Ramos (cell line): ENCODE results near the gene MBD4.

Source experiments
- in situ Hi-C: fragments of 300-500 bp; cut with MboI; formaldehyde crosslinking; loops from one replicate; pipeline ENCODE4 v1.14.3; 2022; ENCODE audit warnings: low sequenced_read_pairs; ENCODE audit not compliant: unreplicated experiment

The MBD4 gene

DNA sequence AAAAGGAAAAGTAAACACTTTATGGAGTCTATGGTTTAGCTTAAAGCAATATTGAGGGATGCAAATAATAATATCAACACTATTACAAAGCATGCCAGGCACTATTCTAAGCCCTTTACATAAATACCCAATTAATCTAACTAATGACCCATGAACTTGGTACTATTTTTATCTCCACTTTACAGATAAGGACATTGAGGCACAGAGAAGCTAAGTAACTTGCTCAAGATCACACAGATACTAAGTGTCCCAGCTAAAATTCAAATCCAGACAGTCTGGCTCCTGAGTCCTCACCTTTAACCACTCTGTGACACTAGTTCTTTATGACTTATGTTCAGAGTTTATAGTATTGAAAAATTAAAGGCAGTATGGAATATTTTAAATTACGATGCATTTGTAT, 5.6 kb downstream of the MBD4 start:
- in situ Hi-C loops: no loop called here

DNA sequence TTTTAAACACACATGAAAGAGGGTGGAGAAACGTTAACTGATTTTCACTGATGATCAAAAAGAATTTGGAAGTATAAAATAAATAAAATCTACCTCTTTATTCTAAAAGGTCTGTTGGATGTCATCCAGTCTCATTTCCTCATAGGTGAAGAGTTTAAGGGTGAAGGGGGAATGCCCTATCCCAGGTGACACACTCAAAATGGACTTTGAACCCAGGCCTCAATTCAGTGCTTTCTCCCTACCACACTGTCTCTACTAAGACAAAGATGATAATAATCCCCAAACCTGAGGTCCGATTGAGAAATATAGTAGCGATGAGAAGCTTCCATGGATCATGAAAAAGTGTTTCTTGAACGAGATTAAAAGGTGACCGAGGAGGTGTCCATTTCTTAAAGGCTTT, 6.2 kb downstream of the MBD4 start:
- in situ Hi-C loops: no loop called here

DNA sequence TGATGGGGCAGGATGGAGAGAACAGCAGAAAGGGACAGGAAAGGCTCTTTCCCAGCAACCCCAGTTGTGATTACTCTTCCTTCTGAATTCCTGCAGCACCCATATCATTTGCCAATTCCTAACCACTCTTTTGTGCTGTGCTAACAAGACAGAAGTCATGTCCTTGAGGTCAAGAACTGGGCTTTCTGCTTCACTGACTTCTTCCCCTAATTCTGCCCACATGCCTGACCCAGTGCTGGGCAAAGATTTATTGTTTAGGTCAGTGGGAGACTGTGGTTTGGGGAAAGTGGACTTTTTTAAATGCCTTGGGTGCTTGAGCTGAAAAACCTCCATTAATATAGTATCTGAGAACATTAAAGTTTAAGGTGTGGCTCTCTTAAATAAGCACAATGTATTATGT, 7.1 kb downstream of the MBD4 start:
- in situ Hi-C loops: no loop called here

DNA sequence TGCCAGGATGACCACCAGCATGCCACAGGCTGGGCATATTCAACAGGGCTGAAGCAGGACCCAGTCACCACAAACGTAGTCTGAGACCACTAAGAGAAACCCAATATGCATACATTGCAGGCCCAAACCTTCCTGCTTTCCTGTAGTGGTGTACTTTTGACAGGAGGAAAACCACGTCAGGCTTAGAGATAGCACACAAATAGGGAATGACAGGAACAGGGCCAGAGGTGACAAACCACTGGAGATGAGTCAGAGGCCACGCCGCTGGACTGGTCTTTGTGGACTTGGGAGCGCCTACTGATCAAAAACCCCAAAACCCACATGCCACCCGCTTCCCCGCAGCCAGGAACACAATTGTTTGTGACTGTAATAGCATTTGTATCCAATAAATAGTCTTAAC, 7.7 kb downstream of the MBD4 start:
- in situ Hi-C loops: no loop called here

DNA sequence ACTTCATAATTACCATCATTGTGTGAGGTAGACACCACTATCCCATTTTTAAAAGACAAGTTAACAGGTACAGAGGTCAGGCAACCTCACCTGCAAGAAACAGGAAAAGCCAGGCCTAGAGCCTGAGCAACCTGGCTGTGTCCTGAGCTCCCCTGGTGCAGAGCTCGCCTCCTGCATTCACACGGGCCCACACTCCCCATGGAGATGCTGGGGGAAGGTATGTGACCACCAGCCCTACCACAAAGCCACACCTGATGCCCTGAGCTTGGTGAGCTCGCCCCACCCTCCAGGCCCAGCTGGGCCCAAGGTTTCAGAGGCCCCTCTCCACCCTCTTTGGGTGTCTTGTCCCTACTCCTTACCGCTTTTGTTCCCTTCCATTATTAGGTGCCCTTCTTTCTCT, 10.1 kb downstream of the MBD4 start:
- in situ Hi-C loops: no loop called here

DNA sequence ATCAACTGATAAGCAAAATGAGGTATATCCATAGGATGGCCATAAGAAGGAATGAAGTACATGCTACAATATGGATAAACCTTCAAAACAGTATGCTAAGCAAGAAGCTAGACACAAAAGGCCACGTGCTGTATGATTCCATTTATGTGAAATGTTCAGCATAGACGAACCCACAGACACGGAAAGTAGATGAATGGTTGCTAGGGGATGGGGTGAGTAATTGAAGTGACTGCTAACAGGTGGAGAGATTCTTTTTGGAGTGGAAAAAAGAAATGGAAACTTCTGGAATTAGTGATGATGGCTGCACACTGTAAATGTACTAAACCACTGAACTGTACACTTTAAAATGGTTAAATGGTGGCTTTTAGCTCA, 10.7 kb downstream of the MBD4 start:
- in situ Hi-C loops: no loop called here

DNA sequence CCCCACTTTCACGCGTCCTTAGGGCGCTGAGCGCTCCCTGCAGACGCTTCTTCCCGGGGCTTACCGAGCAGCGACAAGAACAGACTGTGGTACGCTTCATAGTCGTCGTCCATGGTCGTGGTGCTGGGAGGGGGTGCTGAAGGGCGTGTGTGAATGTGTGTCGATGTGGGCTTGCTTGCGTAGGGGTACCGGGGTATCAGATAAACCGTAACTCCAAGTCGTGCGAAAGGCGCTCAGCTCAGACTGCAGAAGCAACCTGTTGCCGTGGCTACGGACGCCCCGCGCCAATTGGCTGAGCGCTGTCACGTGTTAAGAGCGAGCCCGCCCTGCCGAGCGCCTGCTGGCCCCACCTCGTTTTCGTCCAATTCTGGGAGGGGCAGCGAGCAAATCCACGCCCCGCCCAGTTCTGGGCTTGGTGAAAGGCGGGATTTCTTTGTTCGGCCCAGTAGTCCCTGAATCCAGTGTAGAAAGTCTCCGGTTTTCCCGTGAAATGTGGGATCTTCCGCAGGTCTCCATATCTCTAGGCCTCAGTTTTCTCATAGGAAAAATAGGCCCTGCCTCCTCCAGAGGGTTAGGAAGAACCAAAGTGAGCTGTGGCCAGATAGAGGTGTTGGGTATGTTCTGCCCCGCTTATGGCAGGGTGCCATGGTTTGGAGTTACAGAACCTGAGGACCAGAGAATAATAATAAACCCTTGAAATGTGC, 11.2 kb downstream of the MBD4 start, which contains the start of gene EFCAB12:
Gene EFCAB12, minus strand, starts transcription at position 261 of the 704 bp plus-strand sequence. Its CDS starts 148 bp downstream, at position 113.
- in situ Hi-C loops: no loop called here

DNA sequence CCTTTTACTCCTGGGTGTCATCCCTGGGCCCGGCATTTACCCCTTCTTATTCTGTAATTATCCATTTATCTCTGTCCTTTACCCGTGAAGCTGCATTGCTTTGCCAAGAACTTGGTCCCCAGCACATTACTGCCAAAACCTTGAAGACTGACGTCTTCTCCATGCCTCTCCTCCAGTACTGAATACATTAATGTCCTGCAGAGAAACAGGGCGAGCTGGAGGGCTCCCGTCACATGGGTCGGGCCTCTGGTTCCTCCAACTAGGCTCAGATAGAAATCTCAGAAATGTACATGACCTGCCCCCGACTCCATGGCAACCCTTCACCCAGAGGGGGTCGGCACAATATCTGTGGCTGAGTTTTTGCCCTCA, 11.8 kb downstream of the MBD4 start:
- in situ Hi-C loops: no loop called here

DNA sequence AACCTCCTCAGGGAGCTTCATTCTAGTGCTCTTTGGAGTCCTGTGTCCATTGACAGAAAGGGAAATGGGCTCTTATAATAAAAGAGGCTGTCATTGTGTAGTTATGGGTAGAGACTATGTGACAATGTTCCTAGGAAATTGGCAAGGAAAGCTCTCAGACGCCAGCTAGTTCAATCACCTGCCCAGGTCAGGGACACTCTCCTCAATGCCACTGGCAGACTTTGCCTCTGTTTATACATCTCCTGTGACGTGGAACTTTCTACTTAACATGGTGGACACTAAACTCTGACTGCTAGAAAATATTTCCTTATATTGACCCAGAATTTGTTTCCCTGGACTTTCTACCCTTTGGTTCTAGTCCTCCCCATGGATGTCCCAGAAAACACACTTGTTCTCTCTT, 14.1 kb downstream of the MBD4 start:
- in situ Hi-C loops: no loop called here

DNA sequence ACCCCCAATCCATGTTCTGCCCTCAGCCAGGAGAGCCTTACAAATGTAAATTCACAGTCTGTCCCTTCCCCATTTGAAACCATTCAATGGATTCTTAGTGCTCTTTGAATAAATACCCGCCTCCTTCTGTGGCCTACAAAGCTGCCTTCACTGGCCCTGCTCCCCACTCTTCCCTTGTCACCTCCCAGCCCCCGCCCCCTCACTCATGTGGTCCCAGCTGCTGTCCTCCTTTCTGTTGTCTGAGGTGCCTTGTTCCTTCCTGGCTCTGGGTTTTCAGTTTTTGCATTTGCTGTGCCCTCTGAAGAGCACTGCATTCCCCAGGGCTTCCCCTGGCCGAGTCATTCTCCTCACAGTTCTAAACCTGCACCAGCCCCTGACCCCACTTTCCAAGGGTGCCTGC, 14.5 kb downstream of the MBD4 start:
- in situ Hi-C loops: no loop called here

DNA sequence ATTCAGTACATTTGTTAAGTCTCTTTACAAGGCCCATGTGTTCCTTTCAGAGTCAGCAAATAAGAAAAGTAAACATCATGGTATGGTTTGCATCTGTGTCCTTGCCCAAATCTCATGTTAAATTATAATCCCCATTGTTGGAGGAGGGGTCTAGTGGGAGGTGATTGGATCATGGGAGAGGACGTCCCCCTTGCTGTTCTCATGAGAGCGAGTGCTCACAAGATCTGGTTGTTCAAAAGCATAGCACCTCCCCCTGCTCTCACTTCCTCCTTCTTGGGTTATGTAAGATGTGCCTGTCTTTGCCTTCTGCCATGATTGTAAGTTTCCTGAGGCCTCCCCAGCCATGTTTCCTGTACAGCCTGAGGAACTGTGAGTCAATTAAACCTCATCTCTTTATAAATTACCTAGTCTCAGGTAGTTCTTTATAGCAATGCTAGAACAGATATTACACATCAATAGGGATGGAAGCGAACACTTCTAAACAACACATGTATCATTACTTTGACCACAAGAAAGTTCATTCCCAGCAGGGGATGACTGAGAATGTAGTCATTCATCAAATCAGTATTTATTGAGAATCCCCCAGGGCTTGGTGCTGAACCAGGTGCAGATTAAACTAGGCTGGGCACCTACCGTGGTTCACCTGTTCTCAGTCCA, 15.4 kb downstream of the MBD4 start:
- in situ Hi-C loops: no loop called here

DNA sequence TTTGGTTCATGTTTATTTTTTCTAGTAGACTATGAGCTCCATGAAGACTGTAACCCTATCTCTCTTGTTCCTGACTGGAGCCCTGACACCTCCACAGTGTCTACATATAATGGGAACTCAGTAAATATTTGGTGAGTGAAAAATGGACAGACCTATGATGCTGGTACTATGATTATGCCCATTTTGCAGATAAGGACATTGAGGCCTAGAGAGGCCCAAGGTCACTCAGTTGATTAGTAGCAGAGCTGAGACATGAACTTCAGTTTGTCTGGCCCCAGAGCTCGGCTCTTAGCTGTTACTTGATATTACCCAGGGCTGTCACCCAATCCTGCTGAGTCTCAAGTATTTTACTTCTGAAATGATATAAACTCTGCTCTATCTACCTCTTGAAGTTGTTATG, 16.9 kb downstream of the MBD4 start:
- in situ Hi-C loops: no loop called here

DNA sequence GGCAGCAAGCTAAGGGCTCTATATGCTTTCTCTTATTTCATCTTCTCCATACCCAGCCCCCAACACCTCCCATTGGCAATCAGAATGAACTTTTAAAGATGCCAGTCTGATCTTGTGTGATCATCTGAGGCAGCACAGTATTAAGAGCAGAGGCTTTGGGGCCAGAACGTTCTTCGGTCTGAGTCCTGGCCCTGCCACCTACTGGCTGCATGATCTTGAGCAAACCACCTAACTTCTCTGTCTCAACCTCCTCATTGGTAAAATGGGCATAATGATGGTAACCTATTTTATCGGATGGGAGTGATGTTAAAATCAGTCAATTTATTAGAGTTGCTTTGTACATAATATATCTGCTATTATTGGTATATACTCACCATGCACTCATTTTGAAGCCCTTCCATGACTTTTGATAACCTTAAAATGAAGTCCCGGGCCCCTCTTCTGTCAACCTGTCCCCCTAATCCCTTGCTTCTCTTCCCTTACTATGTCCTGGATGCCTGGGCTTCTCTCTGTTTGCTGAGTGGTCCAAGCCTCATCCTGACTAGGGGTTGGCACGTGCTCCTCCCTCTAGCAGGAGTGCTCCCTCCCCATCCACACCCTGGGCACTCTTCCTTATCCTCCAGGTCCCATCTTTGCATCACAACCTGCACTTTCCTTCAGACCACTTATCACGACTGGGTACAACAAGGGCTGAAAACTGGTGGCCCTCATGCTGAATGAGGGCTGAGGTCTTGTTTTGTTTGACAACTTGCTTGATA, 17.6 kb downstream of the MBD4 start:
- in situ Hi-C loops: no loop called here

DNA sequence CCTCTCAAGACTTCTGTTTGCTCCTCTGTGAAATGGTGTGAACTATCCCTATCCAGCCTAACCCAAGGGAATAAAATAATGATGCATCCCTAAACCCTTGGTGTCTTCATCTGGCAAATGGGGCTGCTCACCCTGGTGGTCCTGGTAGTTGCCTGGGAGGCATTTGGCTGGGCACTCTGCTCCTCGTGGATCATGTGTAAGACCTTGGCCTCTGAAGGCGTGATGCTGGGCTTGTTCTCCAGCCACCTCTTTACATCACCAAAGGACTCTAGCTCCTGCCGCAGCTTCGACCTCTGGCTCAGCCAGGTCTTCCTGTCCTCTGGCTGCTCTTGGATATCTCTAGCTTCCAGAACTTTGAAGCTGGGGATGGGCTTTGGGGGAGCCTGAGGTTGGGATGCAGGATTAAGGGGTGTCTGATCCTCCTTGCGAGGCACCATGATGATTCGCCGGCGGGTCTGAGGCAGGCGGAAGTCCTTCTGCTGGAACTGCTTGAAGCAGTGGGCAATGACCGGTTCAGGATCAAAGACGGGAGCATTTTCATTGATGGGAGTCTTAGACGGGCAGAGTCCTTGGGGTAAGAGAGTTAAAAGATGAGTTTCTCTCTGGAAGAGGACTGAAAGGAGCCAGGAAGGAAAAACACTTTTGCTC, 18.4 kb downstream of the MBD4 start:
- in situ Hi-C loops: no loop called here

DNA sequence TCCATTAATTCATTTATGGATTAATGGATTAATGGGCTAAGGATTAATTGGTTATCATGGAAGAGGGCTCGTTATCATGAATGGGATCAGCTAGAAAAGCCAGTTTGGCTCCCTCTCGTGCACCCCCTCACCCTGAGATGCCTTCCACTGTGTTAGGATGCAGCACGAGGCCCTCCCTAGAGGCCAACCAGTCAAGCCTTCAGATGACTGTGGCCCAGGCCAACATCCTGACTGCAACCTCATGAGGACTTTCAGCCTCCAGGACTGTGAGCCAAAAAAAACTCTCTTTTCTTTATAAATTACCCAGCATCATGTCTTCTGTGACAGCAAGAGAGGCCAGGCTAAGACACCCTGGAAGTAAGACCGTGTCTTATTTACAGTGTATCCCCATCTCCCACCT, 20.3 kb downstream of the MBD4 start:
- in situ Hi-C loops: no loop called here

DNA sequence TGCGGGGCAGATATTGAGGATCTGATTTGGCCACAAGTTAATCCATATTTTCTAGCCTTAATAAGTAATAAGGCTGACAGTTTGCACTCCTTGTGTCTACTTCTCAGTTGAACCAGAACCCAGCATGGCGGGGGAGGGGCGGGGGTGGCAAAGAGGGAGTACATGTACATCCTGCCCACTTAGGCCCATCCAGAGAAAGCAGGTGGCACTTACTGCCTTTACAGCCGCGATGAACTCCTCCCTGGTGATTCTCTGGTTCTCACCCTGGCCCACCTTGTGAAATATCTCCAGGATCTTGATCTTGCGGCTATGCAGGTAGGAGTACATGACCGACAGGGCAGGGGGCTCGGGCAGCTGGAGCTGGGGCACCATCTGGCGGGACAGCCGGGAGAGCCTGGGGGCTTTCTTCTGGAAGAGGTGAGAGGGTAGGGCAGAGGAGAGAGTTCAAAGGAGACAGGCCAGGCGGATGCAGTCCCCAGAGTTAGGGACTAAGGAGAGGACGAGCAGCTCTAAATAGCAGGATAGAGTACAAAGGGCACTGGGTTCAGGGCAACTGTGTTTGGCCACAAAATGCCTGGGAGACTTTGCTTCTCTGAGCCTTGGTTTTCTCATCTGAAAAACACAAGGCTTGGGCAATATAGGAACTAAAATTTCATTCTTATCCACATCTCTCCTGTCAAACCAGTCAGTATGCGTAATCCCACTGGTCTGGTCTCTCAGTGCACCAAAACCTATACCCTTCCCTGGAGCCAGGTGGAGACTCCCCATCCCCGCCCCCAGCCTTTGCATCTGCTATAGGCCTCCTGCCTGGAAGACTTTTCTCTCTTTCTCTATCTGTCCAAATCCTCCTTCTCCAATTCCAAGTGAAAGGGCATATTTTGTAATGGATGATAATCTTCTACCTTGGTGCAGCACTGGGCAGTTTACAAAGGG, 21.4 kb downstream of the MBD4 start:
- in situ Hi-C loops: no loop called here

DNA sequence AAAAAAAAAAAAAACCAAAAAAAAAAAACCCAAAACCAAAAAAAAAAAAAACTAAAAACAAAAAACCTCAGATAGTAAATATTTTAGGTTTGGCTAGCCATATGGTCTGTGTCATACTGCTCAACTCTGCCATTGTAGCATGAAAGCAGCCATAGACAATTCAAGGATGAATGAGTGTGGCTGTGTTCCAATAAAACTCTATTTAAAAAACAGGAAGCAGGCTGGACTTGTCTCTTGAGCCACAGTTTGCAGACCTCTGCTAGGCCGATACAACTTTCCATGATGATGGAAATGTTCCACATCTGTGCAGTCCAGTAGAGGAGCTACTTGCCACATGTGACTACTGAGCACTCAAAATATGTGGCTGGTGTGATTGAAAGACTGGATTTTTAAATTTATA, 22.4 kb downstream of the MBD4 start:
- in situ Hi-C loops: no loop called here

DNA sequence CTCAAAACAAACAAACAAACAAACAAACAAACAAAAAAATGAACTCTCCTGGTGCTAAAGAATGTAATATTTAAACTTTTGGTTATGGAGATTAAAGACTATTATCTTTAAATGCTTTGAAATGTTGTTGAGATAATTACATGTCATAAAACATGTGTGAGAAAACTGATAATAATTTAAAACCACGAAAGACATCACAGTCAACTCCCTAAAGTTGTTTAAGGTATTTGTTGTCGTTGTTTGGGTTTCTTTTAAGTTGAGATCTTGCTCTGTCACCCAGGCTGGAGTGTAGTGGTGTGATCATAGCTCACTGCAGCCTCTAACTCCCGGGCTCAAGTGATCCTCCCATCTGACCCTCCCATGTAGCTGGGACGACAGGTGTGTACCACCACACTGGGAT, 23.3 kb downstream of the MBD4 start:
- in situ Hi-C loops: no loop called here

DNA sequence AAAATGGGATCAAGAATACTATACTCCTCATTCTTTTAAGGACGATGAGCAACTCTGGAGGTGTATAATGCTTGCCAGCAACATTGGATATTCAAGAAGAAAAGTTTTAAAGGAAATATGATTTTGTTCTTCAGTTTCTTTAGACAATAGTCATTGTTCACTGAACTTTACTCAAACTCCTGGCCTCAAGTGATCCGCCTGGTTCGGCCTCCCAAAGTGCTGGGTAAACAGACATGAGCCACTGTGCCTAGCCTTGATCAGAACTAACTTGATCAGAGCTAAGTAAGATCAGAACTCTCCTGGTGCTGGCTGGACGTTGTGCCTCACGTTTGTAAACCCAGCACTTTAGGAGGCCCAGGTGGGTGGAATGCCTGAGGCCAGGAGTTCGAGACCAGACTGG, 23.9 kb downstream of the MBD4 start:
- in situ Hi-C loops: no loop called here

DNA sequence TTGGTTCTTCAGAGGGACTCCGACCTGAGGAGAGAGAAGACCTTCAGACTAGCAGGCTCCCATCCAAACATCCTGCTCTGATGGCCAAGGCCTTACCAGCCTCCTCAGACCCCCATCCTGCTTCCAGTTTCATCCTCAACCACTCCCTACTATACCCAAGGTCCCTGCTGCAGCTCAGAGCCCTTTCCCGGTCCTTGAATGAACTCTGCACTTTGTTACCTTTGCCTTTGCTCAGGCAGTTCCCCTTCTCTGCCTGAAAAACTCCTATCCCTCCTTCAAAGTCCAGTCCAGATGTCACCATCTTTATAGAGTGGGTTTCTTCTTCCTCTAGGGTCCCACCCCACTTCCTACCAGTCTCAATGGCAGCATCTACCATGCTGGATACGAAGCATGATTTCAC, 24.4 kb downstream of the MBD4 start:
- in situ Hi-C loops: no loop called here
